ENCODE measurements around the gene SHANK2.

DNA sequence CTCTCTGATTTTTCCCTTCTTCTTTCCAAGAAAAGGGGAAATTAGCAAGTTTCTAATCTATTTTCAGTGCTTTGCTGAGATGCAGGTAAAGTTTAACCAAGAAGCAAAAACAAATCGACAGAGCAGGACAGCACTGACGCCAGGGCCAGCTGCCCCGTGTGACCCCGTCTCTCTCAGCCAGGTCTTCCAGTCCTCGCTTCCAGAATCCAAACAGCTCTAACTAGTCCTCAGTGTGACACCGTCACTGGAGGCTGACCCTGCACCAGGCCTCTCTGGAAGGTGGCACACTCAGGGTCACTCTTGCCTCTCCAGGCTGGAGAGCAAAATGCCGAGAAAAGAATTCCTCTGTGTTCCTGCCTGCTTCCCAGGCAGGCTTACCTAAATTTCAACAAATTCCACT lies 44.8 kb downstream of the SHANK2 start:
- TF ChIP-seq CTCF (IDR thresholded peaks at IDR 0.05) (no peak), POLR2A (IDR thresholded peaks at IDR 0.05) (no peak)
